ENCODE results near the gene ZNF385A.
"Not testable (repeated sequence)": the region's sequence is repeated elsewhere in the genome, so short reads cannot be mapped to it uniquely, and the experiment has no call there.

Gene ZNF385A

GRCh38 chr12:54372113-54372806 is 12.3 kb downstream of the ZNF385A start:
- DNase-seq, result no peak

GRCh38 chr12:54371328-54372112 is 13.0 kb downstream of the ZNF385A start:
- DNase-seq, result no peak

DNA sequence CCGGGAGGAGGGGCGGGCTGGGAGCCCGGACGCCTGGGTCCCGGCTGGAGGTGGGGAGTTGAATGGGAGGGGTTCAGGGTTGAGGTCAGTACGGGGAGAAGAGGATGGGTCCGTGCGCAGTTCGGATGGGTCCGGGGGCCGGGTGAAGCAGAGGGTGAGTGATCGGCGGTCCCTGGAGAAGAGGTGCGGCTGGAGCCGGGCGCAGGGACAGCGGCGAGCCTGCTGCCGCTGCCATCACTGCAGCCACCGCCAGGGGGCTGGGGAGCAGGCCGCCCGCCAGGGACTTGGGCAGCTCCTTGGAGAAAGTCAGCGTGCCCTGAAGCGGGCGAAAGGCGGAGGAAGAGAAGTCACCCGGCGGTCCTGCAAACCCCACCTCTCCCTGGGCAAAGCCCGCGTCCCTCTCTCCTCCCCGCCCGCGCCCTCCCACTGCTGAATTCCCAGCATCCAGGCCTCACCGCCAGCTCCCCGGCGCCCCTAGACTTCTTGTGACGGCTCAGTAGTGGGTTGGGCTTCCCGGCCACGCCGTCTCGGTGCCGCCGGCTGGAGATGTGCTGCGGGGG is 14.3 kb downstream of the ZNF385A start:
- DNase-seq, result peak; percentile 83

- no peak for DNase-seq
Measured at GRCh38 chr12:54369597-54370131, 14.9 kb downstream of the ZNF385A start.

- peak; percentile 86 for DNase-seq
Measured at GRCh38 chr12:54368709-54369596, 15.6 kb downstream of the ZNF385A start.

DNA sequence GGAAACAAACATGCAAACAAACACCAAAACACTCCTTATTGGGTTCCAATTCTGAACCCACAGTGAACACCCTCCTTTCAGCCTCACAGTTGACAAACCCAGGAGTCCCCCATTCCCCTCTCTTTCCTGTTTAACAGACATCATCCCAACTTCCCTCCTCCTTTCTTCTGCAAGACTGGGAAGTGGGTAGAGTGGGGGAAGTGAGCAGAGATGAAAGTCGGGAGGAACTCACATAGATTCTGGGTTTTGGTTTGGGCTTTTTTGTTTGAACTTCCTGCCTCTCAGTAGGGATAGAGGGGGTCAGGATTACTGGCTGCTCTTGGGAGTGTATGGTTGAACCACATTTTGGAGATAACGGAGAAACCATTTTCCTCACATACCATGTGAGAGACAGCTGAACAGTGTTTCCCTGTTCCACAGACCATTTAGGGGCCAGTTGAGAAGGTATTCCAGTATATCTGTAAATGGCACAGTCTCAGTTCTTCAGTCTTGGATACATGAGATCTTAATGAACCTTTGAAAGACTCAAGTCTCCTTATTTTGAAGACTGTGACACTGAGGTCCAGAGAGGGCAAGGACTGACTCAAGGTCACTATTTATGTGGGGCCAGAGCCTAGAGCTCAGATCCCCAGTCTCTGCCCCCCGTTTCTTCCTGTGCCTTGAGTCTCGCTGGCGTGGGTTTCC is 16.4 kb downstream of the ZNF385A start:
- DNase-seq, result no peak

- DNase-seq, result no peak
Measured at GRCh38 chr12:54364413-54364812, 20.1 kb downstream of the ZNF385A start, which contains the start of gene GPR84. GPR84 (minus strand) TSS chr12:54364486; CDS start chr12:54363851, 635 bp downstream.

- DNase-seq, result no peak
Measured at GRCh38 chr12:54363618-54364017, 20.9 kb downstream of the ZNF385A start.

GRCh38 chr12:54363047-54363446 is 21.5 kb downstream of the ZNF385A start:
- DNase-seq, result no peak

GRCh38 chr12:54360717-54361456 is 23.6 kb downstream of the ZNF385A start:
- peak; percentile 77 for DNase-seq

- no peak for DNase-seq
Measured at GRCh38 chr12:54359762-54360351, 24.7 kb downstream of the ZNF385A start.

DNA sequence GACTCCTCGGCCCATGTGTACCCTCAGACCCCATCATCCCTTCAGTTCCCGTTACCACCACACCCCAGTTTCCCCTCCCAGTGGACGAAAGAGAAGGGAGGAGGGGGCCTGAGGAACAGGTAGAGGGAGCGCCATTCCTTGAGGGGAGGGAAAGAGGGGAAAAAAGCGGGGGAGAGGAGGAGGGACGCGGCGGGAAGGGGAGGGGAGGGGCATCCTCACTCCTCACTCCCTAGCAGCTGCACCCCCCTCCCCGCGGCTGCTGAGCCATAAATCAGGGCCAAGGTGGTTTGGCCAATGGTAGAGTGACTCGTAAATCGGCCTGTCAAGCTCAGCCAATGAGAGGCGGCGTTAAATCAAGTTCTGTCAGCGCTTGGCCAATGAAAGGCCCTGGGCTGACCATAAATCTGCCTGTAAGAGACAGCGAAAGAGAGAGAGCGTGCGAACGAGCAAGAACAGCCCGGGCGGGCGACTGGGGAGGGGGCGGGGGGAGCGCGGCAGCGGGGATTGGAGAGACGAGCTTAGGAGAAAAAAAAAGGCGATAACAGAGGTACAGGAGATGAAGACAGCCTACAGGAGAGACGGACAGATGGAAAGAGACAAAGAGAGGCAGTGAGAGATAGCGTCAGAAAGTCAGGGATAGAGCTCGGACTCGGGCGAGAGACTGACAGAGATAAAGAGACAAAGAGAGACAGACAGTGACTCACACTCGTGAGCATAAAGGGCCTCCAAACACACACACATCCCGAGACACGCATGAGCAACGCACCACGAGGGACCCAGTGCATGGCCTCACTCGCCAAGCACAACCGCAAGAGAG is 25.4 kb downstream of the ZNF385A start:
- peak; percentile 100 for DNase-seq

GRCh38 chr12:54358191-54358944 is 26.2 kb downstream of the ZNF385A start:
- DNase-seq, result no peak

- no peak for DNase-seq
Measured at GRCh38 chr12:54357506-54358190, 26.9 kb downstream of the ZNF385A start.

DNA sequence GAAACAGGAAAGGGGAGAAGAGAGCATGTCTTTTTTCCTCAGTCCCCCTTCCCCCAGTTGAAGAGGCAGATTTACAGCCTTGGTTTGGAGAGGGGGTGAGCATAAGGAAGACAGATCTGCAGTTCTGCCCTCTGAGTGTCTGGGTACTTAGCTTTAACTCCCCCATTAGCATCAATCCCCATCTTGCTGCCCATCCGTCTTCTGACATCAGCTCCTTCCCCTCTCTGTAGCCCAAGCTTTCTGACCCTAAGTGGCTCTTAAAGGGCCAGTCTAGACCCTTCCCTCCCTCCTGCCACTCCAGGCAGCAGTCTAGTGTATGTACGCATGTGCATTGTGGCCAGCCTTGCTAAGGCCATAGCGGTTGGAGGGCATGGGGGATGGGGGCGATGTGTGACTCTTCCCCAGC is 27.6 kb downstream of the ZNF385A start:
- DNase-seq, result no peak

- no peak for DNase-seq
Measured at GRCh38 chr12:54356228-54356627, 28.3 kb downstream of the ZNF385A start.

DNA sequence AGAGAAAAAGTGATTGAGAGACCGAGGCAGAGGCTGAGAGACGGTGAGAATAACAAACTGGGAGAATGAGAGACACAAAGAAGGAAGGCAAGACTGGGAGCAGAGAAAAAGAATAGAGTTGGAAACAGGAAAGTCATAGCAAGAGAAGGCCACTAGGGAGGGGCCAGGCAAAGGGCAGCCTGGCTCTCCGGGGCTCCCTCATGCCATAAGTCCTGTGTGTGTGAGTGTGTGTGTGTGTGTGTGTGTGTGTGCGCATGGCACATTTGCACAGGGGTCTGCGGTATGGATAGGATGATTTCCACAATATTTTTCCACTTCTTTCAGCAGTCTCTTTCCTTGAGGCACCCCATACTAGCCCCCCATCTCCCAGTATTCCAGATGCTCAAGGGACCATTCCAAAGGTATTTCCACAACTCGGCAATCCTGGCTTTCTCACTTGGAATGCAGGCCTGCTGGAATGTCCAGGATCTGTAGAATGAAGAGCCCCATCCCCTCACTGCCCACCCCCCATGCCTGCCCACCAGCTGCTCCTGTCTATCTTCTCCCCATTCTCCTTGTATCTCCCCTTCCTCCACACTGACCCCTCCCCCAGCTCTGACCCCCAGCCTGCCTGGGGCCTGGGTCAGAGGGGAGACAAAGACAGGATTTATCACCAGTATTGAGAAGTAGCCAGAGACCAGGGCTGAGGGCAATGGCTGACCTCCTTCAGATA is 29.3 kb downstream of the ZNF385A start:
- DNase-seq, result no peak

GRCh38 chr12:54354271-54354670 is 30.3 kb downstream of the ZNF385A start:
- DNase-seq, result not testable (repeated sequence)

Measured in fibroblast of skin of scalp (primary cell).